Immature natural killer cell (primary cell): ENCODE measurements around the gene EIF4G3. TPM values are rescaled to one million over a fixed set of nuclear protein-coding genes. Genes with fewer than 3 reads are reported as not detected.
"Not testable (repeated sequence)": the region's sequence is repeated elsewhere in the genome, so short reads cannot be mapped to it uniquely, and the experiment has no call there.

ENCODE experiments used
- DNase-seq, 3 donors: peaks; one replicate each; pipeline ENCODE4 v3.0.0; 2022; ENCODE audit warnings: mixed read lengths in 1 of 3
- H3K27ac Mint-ChIP-seq, 6 donors: one replicate each; pipeline ENCODE4 v1.8.0; 2020; ENCODE audit warnings: mixed read lengths in 6 of 6, mild to moderate bottlenecking in 5 of 6, inconsistent platforms in 4 of 6, moderate library complexity in 3 of 6
- H3K27me3 Mint-ChIP-seq, 3 donors: one replicate each; pipeline ENCODE4 v1.8.0; 2020 to 2021; ENCODE audit warnings: low read depth in 3 of 3, mild to moderate bottlenecking in 3 of 3, mixed read lengths in 3 of 3, moderate library complexity in 3 of 3, inconsistent platforms in 1 of 3
- H3K36me3 Mint-ChIP-seq, 3 donors: one replicate each; pipeline ENCODE4 v1.8.0; 2020; ENCODE audit warnings: mixed read lengths in 3 of 3, inconsistent platforms in 2 of 3, mild to moderate bottlenecking in 2 of 3
- H3K4me1 Mint-ChIP-seq, 2 donors: one replicate each; pipeline ENCODE4 v1.8.0; 2020; ENCODE audit warnings: inconsistent platforms in 2 of 2, mild to moderate bottlenecking in 2 of 2, mixed read lengths in 2 of 2, moderate library complexity in 1 of 2
- H3K4me3 Mint-ChIP-seq, 5 donors: one replicate each; pipeline ENCODE4 v1.8.0; 2020; ENCODE audit warnings: mild to moderate bottlenecking in 5 of 5, mixed read lengths in 5 of 5, inconsistent platforms in 3 of 5, moderate library complexity in 3 of 5
- H3K9me3 Mint-ChIP-seq, 6 donors: one replicate each; pipeline ENCODE4 v1.8.0; 2020; ENCODE audit warnings: mild to moderate bottlenecking in 6 of 6, mixed read lengths in 6 of 6, inconsistent platforms in 4 of 6, moderate library complexity in 3 of 6
- polyA plus RNA-seq, 3 donors: library from polyadenylated mRNA; unstranded; fragments of 300-500 nt; fragmentation: Illumina TruSeq; gene quantifications; one replicate each; pipeline ENCODE4 v1.2.3, GENCODE V29; 2021

The EIF4G3 gene
- polyA plus RNA-seq, 3 donors from 2014 or later, result 7.4 to 21.6 (median 17.9) TPM

- not testable (repeated sequence) for H3K27ac Mint-ChIP-seq, H3K4me1 Mint-ChIP-seq, H3K36me3 Mint-ChIP-seq, H3K9me3 Mint-ChIP-seq, DNase-seq, H3K4me3 Mint-ChIP-seq
- H3K27me3 Mint-ChIP-seq, result peaks cover 0 to 11% (median 8%) of the 10 kb centered on the region in 3 donors
Measured at GRCh38 chr1:21201238-21201637, 24.5 kb upstream of the EIF4G3 start.

GRCh38 chr1:21200767-21201166, 24.1 kb upstream of the EIF4G3 start:
- peaks cover 0 to 11% (median 8%) of the 10 kb centered on the region in 3 donors for H3K27me3 Mint-ChIP-seq
- DNase-seq, result no peak
- no peak overlapping the region for H3K4me3 Mint-ChIP-seq
- no peak overlapping the region for H3K27ac Mint-ChIP-seq
- peaks cover 0 to 3% (median 0%) of the 10 kb centered on the region in 3 donors for H3K36me3 Mint-ChIP-seq
- H3K4me1 Mint-ChIP-seq, result no peaks in the 10 kb centered on the region
- no peaks in the 10 kb centered on the region for H3K9me3 Mint-ChIP-seq

DNA sequence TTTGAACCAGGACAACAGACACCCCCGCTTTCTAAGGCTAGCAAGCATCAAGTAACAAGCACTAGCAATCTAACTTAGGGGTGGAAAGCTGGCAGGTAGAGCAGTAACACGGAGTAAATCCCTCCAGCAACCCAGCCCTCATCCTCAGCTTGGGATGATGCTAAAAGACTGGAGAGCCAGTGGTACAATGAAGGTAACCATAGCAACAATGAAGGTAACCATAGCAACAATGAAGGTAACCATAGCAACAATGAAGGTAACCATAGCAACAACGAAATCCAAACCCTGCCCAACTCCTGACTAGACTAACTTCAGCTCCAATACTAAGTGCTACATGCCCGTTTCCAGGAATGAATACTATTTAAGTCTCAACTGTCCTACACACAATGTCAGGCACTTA, 22.2 kb upstream of the EIF4G3 start:
- Mint-ChIP-seq H3K27ac (no peak overlapping the region), H3K27me3 (peaks cover 0 to 8% (median 7%) of the 10 kb centered on the region in 3 donors), H3K36me3 (peaks cover 0 to 7% (median 0%) of the 10 kb centered on the region in 3 donors), H3K4me3 (no peak overlapping the region), H3K9me3 (no peaks in the 10 kb centered on the region), H3K4me1 (peaks cover 0 to 6% of the 10 kb centered on the region in 2 donors)
- DNase-seq, result no peak

GRCh38 chr1:21192871-21193270, 16.2 kb upstream of the EIF4G3 start:
- no peak for DNase-seq
- H3K9me3 Mint-ChIP-seq, result no peaks in the 10 kb centered on the region
- peaks cover 0 to 3% (median 3%) of the 10 kb centered on the region in 3 donors for H3K27me3 Mint-ChIP-seq
- H3K4me3 Mint-ChIP-seq, result no peak overlapping the region
- H3K27ac Mint-ChIP-seq, result peak overlapping the region in 1 of 6 donors; percentile 62
- peaks cover 30 to 47% of the 10 kb centered on the region in 2 donors for H3K4me1 Mint-ChIP-seq
- H3K36me3 Mint-ChIP-seq, result peaks cover 0 to 3% (median 0%) of the 10 kb centered on the region in 3 donors

DNA sequence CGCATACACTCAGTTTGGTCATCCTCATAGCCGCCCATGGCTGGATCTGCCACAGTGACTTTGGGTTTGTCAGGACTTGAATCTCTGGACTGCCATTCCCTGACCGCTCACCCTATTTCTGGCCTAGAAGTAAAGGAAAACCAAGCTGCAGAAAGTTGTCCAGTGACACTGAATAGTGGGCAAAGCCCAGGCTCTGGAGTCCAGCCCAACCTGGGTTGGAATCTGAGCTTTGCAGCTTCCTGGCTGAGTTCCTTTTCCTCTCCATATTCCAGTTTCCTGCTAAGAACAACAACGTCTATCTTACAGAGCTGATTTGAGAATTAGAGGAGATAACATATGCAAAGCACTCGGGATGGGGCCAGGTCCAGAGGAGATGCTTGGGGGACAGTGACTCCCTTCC, 15.6 kb upstream of the EIF4G3 start:
- DNase-seq, result no peak
- Mint-ChIP-seq H3K4me1 (peaks cover 30 to 47% of the 10 kb centered on the region in 2 donors), H3K9me3 (no peaks in the 10 kb centered on the region), H3K36me3 (peaks cover 0 to 3% (median 0%) of the 10 kb centered on the region in 3 donors), H3K4me3 (peak overlapping the region in 2 of 5 donors; percentile 13 to 30), H3K27me3 (peaks cover 0 to 3% (median 3%) of the 10 kb centered on the region in 3 donors), H3K27ac (no peak overlapping the region)

DNA sequence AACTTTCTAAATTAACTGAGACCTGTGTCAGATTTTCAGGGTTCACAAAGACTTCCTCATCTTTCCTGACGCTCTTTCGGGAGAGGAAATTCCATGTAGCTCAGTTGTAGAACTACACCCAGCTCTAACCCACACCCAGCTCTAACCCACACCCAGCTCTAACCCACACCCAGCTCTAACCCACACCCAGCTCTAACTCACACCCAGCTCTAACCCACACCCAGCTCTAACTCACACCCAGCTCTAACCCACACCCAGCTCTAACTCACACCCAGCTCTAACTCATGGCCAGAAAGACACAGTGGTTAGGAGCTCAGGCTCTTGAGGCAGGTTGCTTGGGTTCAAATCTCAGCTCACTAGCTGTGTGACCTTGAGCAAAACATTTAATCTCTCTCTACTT, 14.1 kb upstream of the EIF4G3 start:
- H3K36me3 Mint-ChIP-seq, H3K9me3 Mint-ChIP-seq, H3K27me3 Mint-ChIP-seq: not testable (repeated sequence)
- DNase-seq, result peak in 2 of 3 donors; percentile 23 to 26
- Mint-ChIP-seq H3K4me1 (peaks cover 30 to 47% of the 10 kb centered on the region in 2 donors), H3K4me3 (peak overlapping the region; percentile 47 to 75 (median 65)), H3K27ac (peak overlapping the region; percentile 0 to 83 (median 64))

DNA sequence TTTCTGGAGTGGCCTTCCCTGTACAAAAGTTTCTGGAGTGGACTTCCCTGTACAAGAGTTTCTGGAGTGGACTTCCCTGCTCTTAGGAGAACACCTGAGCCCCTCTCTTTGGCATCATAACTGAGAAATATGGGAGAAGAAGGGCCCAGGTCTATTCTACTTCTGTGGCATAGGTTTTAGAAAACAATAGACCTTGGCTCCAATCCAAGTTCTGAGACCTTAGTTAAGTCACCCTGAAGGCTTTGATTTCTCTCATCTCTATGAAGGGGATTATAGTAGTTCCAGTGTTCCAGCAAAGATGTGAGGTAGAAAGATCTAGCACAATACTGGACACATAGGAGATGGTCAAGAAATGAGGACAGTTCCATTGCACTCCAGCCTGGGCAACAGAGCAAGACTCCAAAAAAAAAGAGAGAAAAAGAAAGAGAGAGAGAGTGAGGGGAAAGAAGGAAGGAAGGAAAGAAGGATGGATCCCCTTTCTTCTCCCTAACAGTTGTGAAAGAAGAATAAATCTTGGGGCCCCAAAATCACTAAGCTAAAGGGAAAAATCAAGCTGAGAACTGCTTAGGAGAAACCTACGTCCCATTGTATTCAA, 13.3 kb upstream of the EIF4G3 start:
- peaks cover 0 to under 1% (median 0%) of the 10 kb centered on the region in 3 donors for H3K36me3 Mint-ChIP-seq
- peak overlapping the region; percentile 43 to 75 (median 65) for H3K4me3 Mint-ChIP-seq
- H3K9me3 Mint-ChIP-seq, result no peaks in the 10 kb centered on the region
- H3K4me1 Mint-ChIP-seq, result peaks cover 30 to 43% of the 10 kb centered on the region in 2 donors
- DNase-seq, result no peak
- H3K27me3 Mint-ChIP-seq, result peaks cover 0 to 3% (median 0%) of the 10 kb centered on the region in 3 donors
- peak overlapping the region in 5 of 6 donors; percentile 55 to 83 (median 80) for H3K27ac Mint-ChIP-seq

DNA sequence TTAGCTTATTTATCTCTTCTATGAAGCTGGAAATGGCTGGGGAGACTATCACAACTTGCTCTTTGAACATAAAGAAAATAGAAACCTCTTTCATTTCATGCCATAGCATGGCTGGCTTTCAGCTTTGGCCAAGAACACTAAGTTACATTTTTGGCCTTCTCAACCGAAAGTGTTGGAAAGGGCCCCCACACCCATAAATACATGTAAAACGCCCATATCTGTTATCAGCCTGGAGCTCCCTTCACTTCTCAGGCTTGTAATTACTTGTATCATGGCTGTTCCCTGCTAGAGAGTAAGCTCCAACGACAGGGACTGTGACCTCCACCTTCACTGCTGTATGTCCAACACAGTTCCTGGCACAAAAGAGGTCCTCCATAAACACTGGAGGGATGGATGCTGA, 12.7 kb upstream of the EIF4G3 start:
- Mint-ChIP-seq H3K36me3 (no peaks in the 10 kb centered on the region), H3K27ac (peak overlapping the region in 3 of 6 donors; percentile 55 to 80 (median 60)), H3K4me1 (peaks cover 30 to 41% of the 10 kb centered on the region in 2 donors), H3K9me3 (no peaks in the 10 kb centered on the region), H3K4me3 (no peak overlapping the region), H3K27me3 (peaks cover 0 to 3% (median 0%) of the 10 kb centered on the region in 3 donors)
- DNase-seq, result no peak

DNA sequence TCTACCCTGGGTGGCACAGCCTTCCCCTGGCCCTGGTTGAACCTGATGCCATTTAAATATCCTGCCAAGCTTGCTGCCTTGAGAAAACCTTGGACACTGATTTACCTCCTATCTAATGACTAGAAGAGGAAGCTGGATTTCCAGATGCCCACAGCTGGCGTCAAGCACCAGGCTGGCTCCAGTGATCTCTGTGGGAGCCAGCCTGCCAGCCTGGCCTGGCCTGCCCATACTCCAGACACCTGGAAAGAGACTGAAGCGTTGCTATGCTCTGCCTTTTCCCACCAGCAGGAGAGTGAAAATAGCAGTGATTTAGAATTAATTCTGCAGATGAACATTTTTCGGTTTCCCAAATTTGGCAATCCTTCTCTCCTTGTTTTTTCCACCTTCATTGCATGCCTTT, 11.5 kb upstream of the EIF4G3 start:
- peaks cover 0 to 3% (median 0%) of the 10 kb centered on the region in 3 donors for H3K27me3 Mint-ChIP-seq
- no peaks in the 10 kb centered on the region for H3K9me3 Mint-ChIP-seq
- peak overlapping the region in 2 of 6 donors; percentile 12 to 35 for H3K27ac Mint-ChIP-seq
- peaks cover 30 to 40% of the 10 kb centered on the region in 2 donors for H3K4me1 Mint-ChIP-seq
- no peak overlapping the region for H3K4me3 Mint-ChIP-seq
- H3K36me3 Mint-ChIP-seq, result no peaks in the 10 kb centered on the region
- no peak for DNase-seq

GRCh38 chr1:21185221-21185731, 8.6 kb upstream of the EIF4G3 start:
- Mint-ChIP-seq H3K27me3 (no peaks in the 10 kb centered on the region), H3K27ac (no peak overlapping the region), H3K4me3 (no peak overlapping the region), H3K9me3 (no peaks in the 10 kb centered on the region), H3K36me3 (no peaks in the 10 kb centered on the region), H3K4me1 (peaks cover 7 to 12% of the 10 kb centered on the region in 2 donors)
- no peak for DNase-seq

GRCh38 chr1:21184276-21184675, 7.6 kb upstream of the EIF4G3 start:
- H3K36me3 Mint-ChIP-seq, result no peaks in the 10 kb centered on the region
- H3K4me1 Mint-ChIP-seq, result peaks cover 0 to 2% of the 10 kb centered on the region in 2 donors
- H3K27ac Mint-ChIP-seq, result peak overlapping the region in 3 of 6 donors; percentile 12 to 76 (median 63)
- H3K9me3 Mint-ChIP-seq, result no peaks in the 10 kb centered on the region
- no peak for DNase-seq
- H3K4me3 Mint-ChIP-seq, result no peak overlapping the region
- H3K27me3 Mint-ChIP-seq, result no peaks in the 10 kb centered on the region

GRCh38 chr1:21182181-21182731, 5.6 kb upstream of the EIF4G3 start:
- no peak for DNase-seq
- H3K36me3 Mint-ChIP-seq, result no peaks in the 10 kb centered on the region
- H3K9me3 Mint-ChIP-seq, result no peaks in the 10 kb centered on the region
- no peak overlapping the region for H3K4me3 Mint-ChIP-seq
- peaks cover 3% of the 10 kb centered on the region in 2 donors for H3K4me1 Mint-ChIP-seq
- peaks cover 0 to 2% (median 2%) of the 10 kb centered on the region in 3 donors for H3K27me3 Mint-ChIP-seq
- no peak overlapping the region for H3K27ac Mint-ChIP-seq

- not testable (repeated sequence) for H3K36me3 Mint-ChIP-seq, H3K9me3 Mint-ChIP-seq, DNase-seq, H3K27me3 Mint-ChIP-seq
- H3K4me3 Mint-ChIP-seq, result peak overlapping the region; percentile 9 to 94 (median 30)
- peak overlapping the region in 1 of 6 donors; percentile 49 for H3K27ac Mint-ChIP-seq
- peaks cover 25 to 34% of the 10 kb centered on the region in 2 donors for H3K4me1 Mint-ChIP-seq
Measured at GRCh38 chr1:21178271-21178670, 1.6 kb upstream of the EIF4G3 start.
